ENCODE data around the gene GNAT1. TPM values are rescaled to one million over a fixed set of nuclear protein-coding genes. Genes with fewer than 3 reads are reported as not detected.
A peak's percentile ranks its signal among the peaks of the same experiment; 100 is the strongest.

The GNAT1 gene
- total RNA-seq, 1 donor from 2014 or later: not detected

DNA sequence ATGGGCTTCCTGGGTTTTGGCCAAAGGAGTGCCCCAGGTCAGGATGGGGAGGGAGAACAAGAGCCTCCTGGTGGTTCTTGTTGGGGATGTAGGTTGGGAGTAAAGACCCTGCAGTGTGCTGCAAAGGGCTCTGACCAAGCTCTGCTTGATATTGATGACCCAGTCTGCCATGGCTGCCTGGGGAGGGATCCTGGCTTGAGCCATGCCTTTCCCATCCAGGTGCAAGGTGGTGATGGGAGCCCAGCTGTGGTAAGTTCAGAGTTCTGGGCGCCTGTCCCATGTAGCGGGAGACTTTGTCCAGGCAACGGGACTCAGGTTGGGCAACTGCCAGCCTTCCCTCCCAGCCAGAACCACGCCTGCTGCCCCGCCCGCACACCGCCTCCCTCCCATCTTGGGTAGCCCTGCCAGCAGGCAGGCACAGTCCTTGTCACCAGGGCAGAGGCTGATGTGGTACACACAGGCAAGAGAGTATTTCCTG is 47.2 kb downstream of the GNAT1 start:
- Mint-ChIP-seq H3K27ac (ENCODE audit: unreplicated experiment) (peak overlapping the region; percentile 62), H3K4me3 (peak overlapping the region; percentile 98), H3K4me1 (peaks cover 69% of the 10 kb centered on the region), H3K36me3 (ENCODE audit: low read depth) (no peaks in the 10 kb centered on the region), H3K9me3 (no peaks in the 10 kb centered on the region), H3K27me3 (ENCODE audit: low read depth) (peaks cover 3% of the 10 kb centered on the region)
- TF ChIP-seq, protein P1, sequence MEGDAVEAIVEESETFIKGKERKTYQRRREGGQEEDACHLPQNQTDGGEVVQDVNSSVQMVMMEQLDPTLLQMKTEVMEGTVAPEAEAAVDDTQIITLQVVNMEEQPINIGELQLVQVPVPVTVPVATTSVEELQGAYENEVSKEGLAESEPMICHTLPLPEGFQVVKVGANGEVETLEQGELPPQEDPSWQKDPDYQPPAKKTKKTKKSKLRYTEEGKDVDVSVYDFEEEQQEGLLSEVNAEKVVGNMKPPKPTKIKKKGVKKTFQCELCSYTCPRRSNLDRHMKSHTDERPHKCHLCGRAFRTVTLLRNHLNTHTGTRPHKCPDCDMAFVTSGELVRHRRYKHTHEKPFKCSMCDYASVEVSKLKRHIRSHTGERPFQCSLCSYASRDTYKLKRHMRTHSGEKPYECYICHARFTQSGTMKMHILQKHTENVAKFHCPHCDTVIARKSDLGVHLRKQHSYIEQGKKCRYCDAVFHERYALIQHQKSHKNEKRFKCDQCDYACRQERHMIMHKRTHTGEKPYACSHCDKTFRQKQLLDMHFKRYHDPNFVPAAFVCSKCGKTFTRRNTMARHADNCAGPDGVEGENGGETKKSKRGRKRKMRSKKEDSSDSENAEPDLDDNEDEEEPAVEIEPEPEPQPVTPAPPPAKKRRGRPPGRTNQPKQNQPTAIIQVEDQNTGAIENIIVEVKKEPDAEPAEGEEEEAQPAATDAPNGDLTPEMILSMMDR (conservative IDR thresholded peaks at IDR 0.05): no peak
- DNase-seq (ENCODE audit: low read depth, low spot score): no peak

DNA sequence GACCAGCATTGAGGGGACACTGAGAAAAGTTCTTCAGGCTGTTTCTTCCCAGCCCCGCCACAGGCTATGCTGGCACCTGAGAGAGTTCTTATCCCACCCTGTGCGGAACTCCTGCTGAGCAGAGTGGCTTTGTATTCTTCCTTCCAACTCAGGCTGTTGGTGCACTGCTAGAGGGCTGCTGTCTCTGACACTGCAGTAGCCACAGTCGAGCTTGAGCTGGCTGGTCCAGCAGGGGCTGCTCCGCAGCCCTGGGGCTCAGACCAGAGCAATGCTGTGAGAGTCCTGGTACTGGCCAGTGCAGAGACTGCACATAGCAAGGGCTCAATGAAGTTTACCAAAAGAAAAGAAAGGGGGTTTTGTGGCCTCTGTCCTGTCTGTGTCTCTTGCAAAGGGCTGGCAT is 48.2 kb downstream of the GNAT1 start:
- Mint-ChIP-seq H3K4me3 (peak overlapping the region; percentile 98), H3K9me3 (no peaks in the 10 kb centered on the region), H3K27ac (ENCODE audit: unreplicated experiment) (peak overlapping the region; percentile 84), H3K4me1 (peaks cover 75% of the 10 kb centered on the region), H3K27me3 (ENCODE audit: low read depth) (peaks cover 3% of the 10 kb centered on the region), H3K36me3 (ENCODE audit: low read depth) (no peaks in the 10 kb centered on the region)
- DNase-seq (ENCODE audit: low read depth, low spot score): no peak
- TF ChIP-seq, protein P1 (conservative IDR thresholded peaks at IDR 0.05): no peak

DNA sequence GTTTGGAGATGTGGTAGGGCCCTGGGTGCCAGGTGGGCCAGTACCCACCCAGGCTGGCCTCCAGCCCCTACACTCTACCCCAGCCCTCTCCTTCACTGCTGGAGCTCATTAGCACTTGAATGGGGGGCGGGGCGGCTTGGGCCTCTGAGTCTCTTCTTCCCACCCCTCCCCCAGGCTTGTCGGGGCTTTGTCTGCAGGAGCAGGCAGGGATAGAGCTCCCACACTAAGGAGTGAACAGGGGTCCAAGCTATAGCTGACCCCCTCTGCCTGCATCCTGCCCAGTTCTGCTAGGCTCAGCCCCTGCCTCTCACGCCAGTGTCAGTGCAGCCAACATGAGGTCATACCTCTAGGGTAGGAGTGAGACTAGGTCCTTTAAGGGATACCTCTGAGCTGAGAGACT is 49.8 kb downstream of the GNAT1 start:
- Mint-ChIP-seq H3K36me3 (ENCODE audit: low read depth) (no peaks in the 10 kb centered on the region), H3K4me3 (peak overlapping the region; percentile 89), H3K4me1 (peaks cover 81% of the 10 kb centered on the region), H3K9me3 (no peaks in the 10 kb centered on the region), H3K27ac (ENCODE audit: unreplicated experiment) (peak overlapping the region; percentile 98), H3K27me3 (ENCODE audit: low read depth) (no peaks in the 10 kb centered on the region)
- TF ChIP-seq, protein P1 (conservative IDR thresholded peaks at IDR 0.05): no peak
- peak; percentile 80 for DNase-seq (ENCODE audit: low read depth, low spot score)

DNA sequence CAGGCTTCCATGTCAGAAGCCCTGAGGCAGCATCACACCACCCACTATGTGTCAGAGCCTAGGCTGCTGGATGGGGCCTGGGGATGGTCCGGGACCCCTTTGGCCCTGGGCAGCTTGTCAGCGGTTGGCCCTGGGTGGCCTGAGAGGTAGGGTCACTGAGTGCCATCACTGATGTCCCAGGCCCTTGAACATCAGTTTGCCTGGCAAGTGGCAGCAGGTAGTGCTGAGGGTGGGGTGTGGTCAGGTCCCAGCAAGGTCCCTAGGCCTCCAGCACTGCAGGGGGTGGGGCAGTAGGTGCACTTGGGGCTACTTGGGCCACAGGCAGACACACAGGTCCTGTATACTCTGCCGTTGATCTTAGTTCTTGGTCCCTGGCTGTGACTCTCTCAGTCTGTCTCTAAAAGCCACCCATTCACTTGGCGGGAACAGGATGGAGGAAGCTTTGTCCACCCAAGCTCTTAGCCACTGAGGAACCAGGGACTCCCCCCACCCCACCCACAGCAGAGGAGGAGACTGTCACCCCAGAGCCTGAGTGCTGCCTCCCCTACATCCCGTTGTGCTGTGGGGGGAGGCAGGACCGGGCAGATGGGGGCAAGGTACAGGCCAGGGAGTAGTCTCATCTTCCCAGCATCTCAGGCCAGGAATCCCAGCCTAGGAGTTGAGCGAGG is 50.4 kb downstream of the GNAT1 start:
- Mint-ChIP-seq H3K27ac (ENCODE audit: unreplicated experiment) (peak overlapping the region; percentile 98), H3K4me1 (peaks cover 82% of the 10 kb centered on the region), H3K9me3 (no peaks in the 10 kb centered on the region), H3K36me3 (ENCODE audit: low read depth) (no peaks in the 10 kb centered on the region), H3K27me3 (ENCODE audit: low read depth) (no peaks in the 10 kb centered on the region), H3K4me3 (peak overlapping the region; percentile 89)
- TF ChIP-seq, protein P1 (conservative IDR thresholded peaks at IDR 0.05): no peak
- DNase-seq (ENCODE audit: low read depth, low spot score): no peak

DNA sequence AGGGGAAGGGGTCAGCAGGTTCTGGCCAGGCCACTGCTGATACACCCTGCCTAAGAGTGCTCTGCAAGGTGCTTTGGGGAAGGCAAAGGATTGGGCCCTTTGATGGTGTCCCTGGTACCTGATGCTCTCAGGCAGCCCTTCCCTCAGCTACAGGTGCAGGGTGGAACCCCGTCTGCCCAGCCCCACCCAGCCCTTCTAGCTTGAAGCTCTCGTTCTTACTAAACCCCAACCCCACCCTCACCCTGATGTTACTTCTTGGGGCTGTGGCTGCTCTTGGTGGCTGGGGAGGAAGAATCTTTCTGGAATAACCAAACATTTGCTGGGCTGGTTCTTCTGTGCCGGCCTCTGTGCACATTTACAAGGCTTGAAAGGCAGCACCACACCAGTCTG is 51.0 kb downstream of the GNAT1 start:
- Mint-ChIP-seq H3K27ac (ENCODE audit: unreplicated experiment) (peak overlapping the region; percentile 71), H3K9me3 (no peaks in the 10 kb centered on the region), H3K4me3 (peak overlapping the region; percentile 68), H3K4me1 (peaks cover 82% of the 10 kb centered on the region), H3K27me3 (ENCODE audit: low read depth) (no peaks in the 10 kb centered on the region), H3K36me3 (ENCODE audit: low read depth) (no peaks in the 10 kb centered on the region)
- TF ChIP-seq, protein P1 (conservative IDR thresholded peaks at IDR 0.05): no peak
- DNase-seq (ENCODE audit: low read depth, low spot score): no peak

Data from neural crest cell (in vitro differentiated cells).